HepG2 (cell line): Measurements from ENCODE around the gene RASSF7. TPM values are rescaled to one million over a fixed set of nuclear protein-coding genes. Genes with fewer than 3 reads are reported as not detected.

Experiments used
- FOXA3 ChIP-seq: IDR thresholded peaks from 2 replicates; pipeline ENCODE4 v1.6.1; 2016; ENCODE audit warnings: missing genetic modification reagents, missing compliant biosample characterization
- MEF2D ChIP-seq: sonication (generic); formaldehyde crosslinking; IDR thresholded peaks from 2 replicates; pipeline ENCODE4 v1.5.1; 2020; ENCODE audit warnings: mild to moderate bottlenecking, missing genetic modification reagents
- MTA1 ChIP-seq: sonication (generic); formaldehyde crosslinking; IDR thresholded peaks from 2 replicates; pipeline ENCODE4 v1.4.0; 2020; ENCODE audit warnings: missing genetic modification reagents, mild to moderate bottlenecking, borderline replicate concordance
- NFRKB ChIP-seq: fragments of 450-650 bp; IDR thresholded peaks from 2 replicates; pipeline ENCODE4 v1.6.1; 2017
- RFXANK ChIP-seq: IDR thresholded peaks from 2 replicates; pipeline ENCODE4 v1.6.1; 2016
- SNAPC4 ChIP-seq: sonication (generic); formaldehyde crosslinking; IDR thresholded peaks from 2 replicates; pipeline ENCODE4 v1.4.0; 2020; ENCODE audit warnings: mild to moderate bottlenecking, missing genetic modification reagents
- SUZ12 ChIP-seq: fragments of 150-350 bp; IDR thresholded peaks from 2 replicates; pipeline ENCODE4 v1.6.1; 2014; ENCODE audit warnings: low read depth, low read length
- ZBTB46 ChIP-seq: sonication (generic); formaldehyde crosslinking; IDR thresholded peaks from 2 replicates; pipeline ENCODE4 v1.4.0; 2020; ENCODE audit warnings: mild to moderate bottlenecking, missing genetic modification reagents, borderline replicate concordance
- ZNF382 ChIP-seq: sonication (generic); formaldehyde crosslinking; IDR thresholded peaks from 2 replicates; pipeline ENCODE4 v1.5.0; 2020; ENCODE audit warnings: missing genetic modification reagents, mild to moderate bottlenecking, borderline replicate concordance
- ZNF780A ChIP-seq: sonication (generic); formaldehyde crosslinking; IDR thresholded peaks from 2 replicates; pipeline ENCODE4 v1.8.0; 2022; ENCODE audit warnings: mild to moderate bottlenecking, missing genetic modification reagents, moderate library complexity
- ZNF878 ChIP-seq: sonication (generic); formaldehyde crosslinking; IDR thresholded peaks from 2 replicates; pipeline ENCODE4 v1.8.1; 2023; ENCODE audit warnings: mild to moderate bottlenecking, missing genetic modification reagents, moderate library complexity
- polyA plus RNA-seq, 8 experiments: library from polyadenylated mRNA; depleted of rRNA in 3 of 8; stranded (reverse) in 7 of 8; unstranded in 1 of 8; fragments of >200 nt; fragmentation: Illumina TruSeq in 4 of 8; extraction: Trizol in 4 of 8; gene quantifications; 2 replicates each; pipeline versions ENCODE4 v1.2.1 to v1.2.3, GENCODE V29; 2011 to 2016; ENCODE audit warnings: low read depth in 4 of 8, missing spikeins in 1 of 8, mixed read lengths in 1 of 8; ENCODE audit not compliant: insufficient read depth in 1 of 8
- total RNA-seq, 5 experiments: library from RNA; depleted of rRNA; stranded (reverse); fragments of >200 nt; fragmentation: Illumina TruSeq; extraction: Trizol; gene quantifications; 2 replicates each; pipeline ENCODE4 v1.2.3, GENCODE V29; 2016; ENCODE audit warnings: low read depth in 1 of 5
- TF ChIP-seq, protein P1 (sequence below): sonication (generic); formaldehyde crosslinking; IDR thresholded peaks from 2 replicates; pipeline ENCODE4 v1.4.0; 2020; ENCODE audit warnings: missing genetic modification reagents, borderline replicate concordance
- TF ChIP-seq, protein P2 (sequence below): sonication (generic); formaldehyde crosslinking; IDR thresholded peaks from 2 replicates; pipeline ENCODE4 v1.4.0; 2020; ENCODE audit warnings: mild to moderate bottlenecking, missing genetic modification reagents
- TF ChIP-seq, protein P3 (sequence below): sonication (generic); formaldehyde crosslinking; IDR thresholded peaks from 2 replicates; pipeline ENCODE4 v1.9.0; 2022; ENCODE audit warnings: low read depth, missing genetic modification reagents

RASSF7 gene
- total and polyA plus RNA-seq, 2 of the 13 experiments (the other 11 are each of a cell fraction or from before 2014, with no cell fraction given): 20.2 to 28.6 TPM

DNA sequence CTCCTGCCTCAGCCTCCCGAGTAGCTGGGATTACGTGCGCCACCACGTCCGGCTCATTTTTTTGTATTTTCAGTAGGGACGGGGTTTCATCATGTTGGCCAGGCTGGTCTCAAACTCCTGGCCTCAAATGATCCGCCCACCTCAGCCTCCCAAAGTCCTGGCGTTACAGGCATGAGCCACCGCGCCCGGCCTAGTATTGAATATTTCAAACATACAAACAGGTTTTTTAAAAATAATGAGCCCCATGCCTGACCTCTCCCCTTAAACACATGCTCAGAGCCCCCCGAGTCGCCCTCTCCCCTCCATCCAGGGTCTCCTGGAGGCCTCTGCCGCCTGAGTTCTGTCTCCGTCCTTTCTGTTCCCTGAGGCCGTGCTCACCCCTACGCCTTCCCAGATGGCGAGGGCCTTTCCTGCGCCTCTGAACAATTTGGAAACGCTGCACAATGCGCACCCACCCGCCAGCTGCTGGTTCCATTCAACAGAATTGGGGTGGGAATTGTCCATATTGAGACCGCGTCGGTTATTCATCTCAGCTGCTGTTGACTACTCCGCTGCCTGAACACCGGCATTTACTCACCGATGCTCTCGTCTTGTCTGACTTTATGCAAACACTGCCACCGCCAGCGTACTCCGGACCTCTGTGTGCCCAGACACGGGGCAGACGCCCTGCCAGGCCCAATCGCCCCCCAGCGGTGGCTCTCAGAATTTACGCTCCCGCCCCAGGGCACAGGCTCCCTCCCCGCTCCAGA, 40.2 kb upstream of the RASSF7 start (continued):
- TF ChIP-seq, protein P1, sequence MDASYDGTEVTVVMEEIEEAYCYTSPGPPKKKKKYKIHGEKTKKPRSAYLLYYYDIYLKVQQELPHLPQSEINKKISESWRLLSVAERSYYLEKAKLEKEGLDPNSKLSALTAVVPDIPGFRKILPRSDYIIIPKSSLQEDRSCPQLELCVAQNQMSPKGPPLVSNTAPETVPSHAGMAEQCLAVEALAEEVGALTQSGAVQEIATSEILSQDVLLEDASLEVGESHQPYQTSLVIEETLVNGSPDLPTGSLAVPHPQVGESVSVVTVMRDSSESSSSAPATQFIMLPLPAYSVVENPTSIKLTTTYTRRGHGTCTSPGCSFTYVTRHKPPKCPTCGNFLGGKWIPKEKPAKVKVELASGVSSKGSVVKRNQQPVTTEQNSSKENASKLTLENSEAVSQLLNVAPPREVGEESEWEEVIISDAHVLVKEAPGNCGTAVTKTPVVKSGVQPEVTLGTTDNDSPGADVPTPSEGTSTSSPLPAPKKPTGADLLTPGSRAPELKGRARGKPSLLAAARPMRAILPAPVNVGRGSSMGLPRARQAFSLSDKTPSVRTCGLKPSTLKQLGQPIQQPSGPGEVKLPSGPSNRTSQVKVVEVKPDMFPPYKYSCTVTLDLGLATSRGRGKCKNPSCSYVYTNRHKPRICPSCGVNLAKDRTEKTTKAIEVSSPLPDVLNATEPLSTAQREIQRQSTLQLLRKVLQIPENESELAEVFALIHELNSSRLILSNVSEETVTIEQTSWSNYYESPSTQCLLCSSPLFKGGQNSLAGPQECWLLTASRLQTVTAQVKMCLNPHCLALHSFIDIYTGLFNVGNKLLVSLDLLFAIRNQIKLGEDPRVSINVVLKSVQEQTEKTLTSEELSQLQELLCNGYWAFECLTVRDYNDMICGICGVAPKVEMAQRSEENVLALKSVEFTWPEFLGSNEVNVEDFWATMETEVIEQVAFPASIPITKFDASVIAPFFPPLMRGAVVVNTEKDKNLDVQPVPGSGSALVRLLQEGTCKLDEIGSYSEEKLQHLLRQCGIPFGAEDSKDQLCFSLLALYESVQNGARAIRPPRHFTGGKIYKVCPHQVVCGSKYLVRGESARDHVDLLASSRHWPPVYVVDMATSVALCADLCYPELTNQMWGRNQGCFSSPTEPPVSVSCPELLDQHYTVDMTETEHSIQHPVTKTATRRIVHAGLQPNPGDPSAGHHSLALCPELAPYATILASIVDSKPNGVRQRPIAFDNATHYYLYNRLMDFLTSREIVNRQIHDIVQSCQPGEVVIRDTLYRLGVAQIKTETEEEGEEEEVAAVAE (CRISPR knock-in tag): no peak
- TF ChIP-seq NFRKB (no peak), ZNF382 (CRISPR knock-in tag) (no peak), MTA1 (CRISPR knock-in tag) (no peak), SNAPC4 (no peak), SUZ12 (no peak), RFXANK (no peak), ZNF878 (CRISPR knock-in tag) (no peak), FOXA3 (no peak), MEF2D (CRISPR knock-in tag) (no peak), ZBTB46 (no peak), ZNF780A (CRISPR knock-in tag) (no peak)
- TF ChIP-seq, protein P2, sequence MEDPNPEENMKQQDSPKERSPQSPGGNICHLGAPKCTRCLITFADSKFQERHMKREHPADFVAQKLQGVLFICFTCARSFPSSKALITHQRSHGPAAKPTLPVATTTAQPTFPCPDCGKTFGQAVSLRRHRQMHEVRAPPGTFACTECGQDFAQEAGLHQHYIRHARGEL (CRISPR knock-in tag): no peak
- TF ChIP-seq, protein P3, sequence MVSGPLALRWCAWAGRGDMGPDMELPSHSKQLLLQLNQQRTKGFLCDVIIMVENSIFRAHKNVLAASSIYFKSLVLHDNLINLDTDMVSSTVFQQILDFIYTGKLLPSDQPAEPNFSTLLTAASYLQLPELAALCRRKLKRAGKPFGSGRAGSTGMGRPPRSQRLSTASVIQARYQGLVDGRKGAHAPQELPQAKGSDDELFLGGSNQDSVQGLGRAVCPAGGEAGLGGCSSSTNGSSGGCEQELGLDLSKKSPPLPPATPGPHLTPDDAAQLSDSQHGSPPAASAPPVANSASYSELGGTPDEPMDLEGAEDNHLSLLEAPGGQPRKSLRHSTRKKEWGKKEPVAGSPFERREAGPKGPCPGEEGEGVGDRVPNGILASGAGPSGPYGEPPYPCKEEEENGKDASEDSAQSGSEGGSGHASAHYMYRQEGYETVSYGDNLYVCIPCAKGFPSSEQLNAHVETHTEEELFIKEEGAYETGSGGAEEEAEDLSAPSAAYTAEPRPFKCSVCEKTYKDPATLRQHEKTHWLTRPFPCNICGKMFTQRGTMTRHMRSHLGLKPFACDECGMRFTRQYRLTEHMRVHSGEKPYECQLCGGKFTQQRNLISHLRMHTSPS (CRISPR knock-in tag): peak; percentile 88
